Activated T-cell treated with anti-CD3 and anti-CD28 coated beads for 24 hours (primary cell): Measurements from ENCODE around the gene TMEM106B.

Source experiments
- DNase-seq: peaks from one replicate; pipeline ENCODE4 v3.0.0-alpha.2; 2020; ENCODE audit warnings: low read depth

The TMEM106B gene

DNA sequence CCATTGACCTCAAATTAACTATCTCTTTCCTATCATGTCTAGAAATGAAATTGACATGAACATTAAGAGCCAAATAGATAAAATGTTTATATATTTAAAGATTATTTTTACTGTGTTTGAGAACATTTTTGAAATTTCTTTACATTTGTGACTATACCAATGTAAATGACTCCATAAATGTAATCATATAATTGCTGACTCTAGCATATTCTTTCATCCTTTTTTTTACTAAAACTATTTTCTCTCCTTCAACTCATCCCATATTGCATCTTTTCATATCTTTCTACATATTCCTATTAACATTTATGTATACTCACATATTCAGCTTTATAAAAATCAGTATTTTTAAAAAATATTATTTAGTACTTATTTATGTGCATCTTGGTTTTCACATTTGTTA, 16.9 kb downstream of the TMEM106B start:
- DNase-seq = no peak

GRCh38 chr7:12229046-12229445, 18.0 kb downstream of the TMEM106B start:
- DNase-seq = no peak

DNA sequence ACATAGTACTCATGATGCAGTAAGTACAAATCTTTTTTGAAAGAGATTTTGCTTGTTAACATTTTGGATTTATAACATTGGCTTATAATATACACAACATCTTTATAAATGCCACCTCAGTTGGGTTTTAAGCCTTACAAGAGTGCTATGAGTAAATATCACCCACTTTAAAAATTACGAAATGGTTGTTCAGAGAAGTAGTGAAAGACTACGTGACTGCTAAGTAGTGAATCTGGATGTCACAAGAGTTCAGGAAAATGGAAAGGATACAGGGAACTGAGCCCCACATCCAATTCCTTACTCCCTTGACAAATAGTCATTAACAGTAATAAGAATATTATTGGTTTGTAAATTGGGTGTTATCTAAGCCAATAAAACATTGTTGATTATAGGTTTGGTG, 20.0 kb downstream of the TMEM106B start:
- no peak for DNase-seq

DNA sequence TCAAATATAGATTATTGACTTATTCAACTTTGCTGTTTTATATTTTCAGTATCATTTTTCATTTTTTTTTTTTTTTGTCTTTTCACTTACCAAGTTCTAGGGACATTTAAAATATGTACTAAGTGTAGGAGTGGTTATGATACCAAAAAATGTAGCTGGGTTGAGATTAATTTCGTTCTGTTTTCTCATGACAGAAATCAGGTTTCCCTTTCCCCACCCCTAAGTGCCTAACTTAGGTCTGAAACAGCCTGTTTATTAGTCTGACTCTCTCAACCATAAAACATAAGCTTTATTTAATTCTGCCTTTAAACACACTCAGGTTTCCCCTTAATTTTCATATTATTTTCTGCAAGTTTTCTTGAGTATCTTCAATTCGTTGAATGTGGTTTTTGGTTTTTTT, 22.1 kb downstream of the TMEM106B start:
- DNase-seq = no peak

- no peak for DNase-seq
Observed at GRCh38 chr7:12234334-12234865, 23.3 kb downstream of the TMEM106B start.

DNA sequence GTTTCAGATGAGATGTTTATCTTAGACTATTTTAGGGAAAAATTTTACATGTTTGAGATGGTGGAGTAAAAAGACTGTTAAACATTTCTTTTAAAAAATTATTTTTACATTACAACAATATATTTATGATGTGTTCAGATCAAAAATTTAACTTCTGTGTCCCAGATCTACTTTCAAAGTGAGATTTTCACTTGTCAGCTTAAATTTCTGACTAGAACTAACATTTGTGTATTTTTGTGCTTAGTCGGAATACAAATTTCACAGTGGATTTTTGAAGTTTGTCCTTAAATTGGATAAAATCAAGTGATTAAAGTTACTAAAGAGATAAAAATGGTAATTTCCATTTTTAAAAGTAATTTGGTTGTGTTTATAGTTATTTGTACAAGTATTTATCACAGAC, 24.9 kb downstream of the TMEM106B start:
- DNase-seq = no peak

GRCh38 chr7:12237007-12237406, 25.9 kb downstream of the TMEM106B start:
- DNase-seq = no peak

DNA sequence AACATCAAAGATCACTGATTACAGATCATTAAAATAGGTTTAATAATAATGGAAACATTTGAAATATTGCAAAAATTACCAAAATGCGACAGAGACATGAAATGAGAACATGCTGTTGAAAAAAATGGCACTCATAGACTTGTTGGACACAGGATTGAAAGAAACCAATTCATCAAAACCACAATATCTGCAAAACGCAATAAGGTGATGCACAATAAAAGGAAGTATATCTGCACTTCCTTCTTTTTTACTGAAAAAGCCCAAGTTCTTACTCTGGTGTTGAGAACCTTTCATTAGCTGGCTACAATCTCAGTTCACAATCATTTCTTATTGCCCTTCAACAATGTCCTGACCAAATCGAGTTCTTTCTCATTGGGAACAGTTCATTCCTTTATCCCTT, 28.7 kb downstream of the TMEM106B start:
- no peak for DNase-seq

- DNase-seq = no peak
Observed at GRCh38 chr7:12244129-12244528, 33.0 kb downstream of the TMEM106B start.

GRCh38 chr7:12244694-12245093, 33.6 kb downstream of the TMEM106B start:
- DNase-seq = no peak

DNA sequence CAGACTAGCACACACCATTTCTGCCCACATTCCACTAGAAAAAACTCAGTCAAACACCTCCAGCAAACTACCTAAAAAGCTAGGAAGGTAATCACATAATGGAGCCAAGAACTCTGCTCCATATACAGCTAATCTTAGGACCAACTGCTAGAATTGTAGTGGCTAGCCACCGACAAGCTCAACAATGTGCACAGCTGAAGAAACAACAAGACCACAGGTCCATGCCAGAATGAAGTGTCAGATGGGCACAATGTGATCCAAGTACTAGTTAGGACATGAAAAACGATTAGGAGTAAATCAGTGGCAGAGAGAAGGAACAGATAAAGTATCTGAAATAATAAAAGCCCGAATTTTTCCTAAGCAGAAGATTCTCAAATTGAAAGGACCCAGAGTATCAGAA, 38.6 kb downstream of the TMEM106B start:
- no peak for DNase-seq

- DNase-seq = no peak
Observed at GRCh38 chr7:12250232-12250631, 39.1 kb downstream of the TMEM106B start.

GRCh38 chr7:12256090-12256489, 45.0 kb downstream of the TMEM106B start:
- DNase-seq = no peak

DNA sequence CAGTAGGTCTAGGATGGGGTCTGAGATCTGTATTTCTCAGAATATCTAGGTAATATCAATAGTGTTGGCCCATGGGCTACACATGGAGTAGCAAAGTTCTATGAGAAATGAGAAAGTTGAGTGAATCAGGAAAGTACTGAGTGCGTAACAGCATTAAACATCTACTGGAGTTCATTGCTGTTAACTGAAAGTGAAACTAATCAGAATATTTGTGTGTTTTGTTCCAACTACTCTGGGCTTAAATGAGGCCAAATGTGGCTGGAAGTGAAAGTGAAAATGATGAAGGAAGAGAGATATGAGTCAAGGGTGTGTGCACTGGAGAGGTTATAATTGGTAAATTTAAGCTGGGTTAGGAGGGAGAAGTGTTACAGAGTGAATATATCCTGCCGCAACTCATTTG, 46.5 kb downstream of the TMEM106B start:
- peak; percentile 25 for DNase-seq

DNA sequence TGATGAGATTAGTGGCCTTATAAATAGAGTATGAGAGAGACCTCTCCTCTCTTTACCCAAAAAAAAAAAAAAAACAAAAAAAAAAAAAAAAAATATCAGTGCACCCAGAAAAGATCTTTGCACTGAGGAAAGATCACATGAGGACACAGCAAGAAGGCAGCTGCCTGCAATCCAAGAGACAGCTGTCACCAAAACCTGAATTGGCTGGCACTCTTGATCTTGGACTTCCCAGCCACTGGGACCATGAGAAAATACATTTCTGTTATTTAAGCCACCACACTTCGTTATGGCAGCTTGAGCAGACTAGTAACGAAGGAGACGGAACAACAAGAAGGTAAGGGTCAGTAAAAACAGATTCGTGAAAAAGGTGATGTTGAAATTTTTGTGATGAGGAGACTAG, 47.0 kb downstream of the TMEM106B start:
- DNase-seq = no peak

DNA sequence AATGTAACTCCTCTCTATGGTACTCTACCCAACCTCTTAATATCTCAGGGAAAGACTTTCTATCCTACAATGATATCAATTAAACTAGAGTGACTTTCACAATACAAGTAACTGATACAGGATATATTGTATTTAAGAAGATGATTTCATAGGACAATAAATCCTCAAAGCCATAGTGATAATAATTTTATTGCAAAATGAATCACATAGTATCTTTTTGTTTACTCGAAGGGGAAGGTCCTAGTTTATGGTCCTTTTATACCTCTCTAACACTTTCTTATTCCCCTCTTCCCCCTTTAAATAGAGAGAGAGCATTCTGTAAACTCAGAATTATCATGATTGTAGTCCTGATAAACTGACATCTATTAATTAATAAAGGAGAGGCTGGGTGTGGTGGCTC, 56.4 kb downstream of the TMEM106B start:
- DNase-seq = no peak

GRCh38 chr7:12269100-12269895, 58.2 kb downstream of the TMEM106B start:
- DNase-seq = no peak

- no peak for DNase-seq
Observed at GRCh38 chr7:12281038-12281437, 69.9 kb downstream of the TMEM106B start.

DNA sequence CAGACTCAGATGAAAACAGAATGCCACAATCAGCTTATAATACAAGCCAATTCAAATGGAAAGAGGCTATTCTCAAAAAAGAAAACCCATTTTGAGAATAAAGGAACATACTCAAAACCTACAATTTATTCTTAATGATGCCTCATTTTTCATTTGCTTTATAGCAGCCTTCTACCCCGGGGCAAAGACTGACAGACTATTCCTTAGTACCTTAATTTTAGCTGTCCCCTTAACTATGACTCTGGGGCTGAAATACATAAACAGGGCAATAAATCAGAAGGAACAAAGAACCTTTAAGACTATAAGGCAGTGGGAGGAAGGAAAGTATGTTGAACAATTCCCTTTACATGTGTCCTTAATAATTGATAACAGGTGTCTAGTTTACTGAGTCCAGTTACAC, 76.8 kb downstream of the TMEM106B start:
- DNase-seq = no peak

- no peak for DNase-seq
Observed at GRCh38 chr7:12289996-12290395, 78.9 kb downstream of the TMEM106B start.

DNA sequence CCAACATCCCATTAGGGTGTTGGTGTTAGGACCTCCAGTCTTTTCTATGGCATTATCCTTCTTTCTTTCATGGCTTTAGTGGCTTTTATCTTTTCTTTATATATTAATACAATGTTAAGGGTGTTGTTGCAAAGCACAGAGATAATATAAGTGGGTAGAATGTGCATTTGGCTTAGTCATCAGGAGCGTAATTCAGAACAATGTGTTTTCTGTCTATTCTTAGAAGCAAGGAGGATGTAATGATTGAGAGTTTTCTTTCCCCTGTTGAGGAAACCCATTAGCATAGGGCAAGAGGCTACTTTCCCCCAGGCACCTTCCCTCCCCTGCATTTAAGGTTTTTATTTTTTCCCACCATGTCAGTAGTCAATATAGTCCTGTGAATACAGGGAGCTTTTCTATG, 79.7 kb downstream of the TMEM106B start:
- no peak for DNase-seq

GRCh38 chr7:12291870-12292269, 80.8 kb downstream of the TMEM106B start:
- no peak for DNase-seq
